GM12878 (cell line): Measurements from ENCODE around the gene CDYL2. TPM values are rescaled to one million over a fixed set of nuclear protein-coding genes. Genes with fewer than 3 reads are reported as not detected.

Experiments
- ATAC-seq: fragments of 200-7000 bp; cut with Tn5 transposase; 3 replicates; pipeline ENCODE4 v1.9.1; 2020; ENCODE audit warnings: mild to moderate bottlenecking, moderate library complexity
- BruUV-seq: library from RNA; stranded (reverse); fragments of 400-500 nt; replicated peaks from 2 replicates; lab custom pipeline; 2021; lab: Mats Ljungman, UMichigan
- CTCF ChIA-PET: fragments of 300-600 bp; sonication (Branson Sonifier 250); formaldehyde crosslinking; extraction: SDS; loops from one replicate; lab custom pipeline; 2021; ENCODE audit warnings: inconsistent platforms; lab: Yijun Ruan, JAX
- POLR2A ChIA-PET: fragments of 350-600 bp; formaldehyde crosslinking; extraction: SDS; loops from one replicate; lab custom pipeline; 2021; ENCODE audit warnings: inconsistent platforms; lab: Charles Lee
- RAD21 ChIA-PET: fragments of 300-600 bp; sonication (Branson Sonifier 250); formaldehyde crosslinking; loops from one replicate; lab custom pipeline; 2023; ENCODE audit warnings: antibody characterized with exemption; ENCODE audit not compliant: unreplicated experiment; lab: Charles Lee
- SMC1A ChIA-PET: fragments of 300-600 bp; sonication (Branson Sonifier 250); formaldehyde crosslinking; loops from one replicate; lab custom pipeline; 2023; ENCODE audit not compliant: unreplicated experiment, uncharacterized antibody; lab: Charles Lee
- DNase-seq: peaks from one replicate; pipeline ENCODE4 v3.0.0-alpha.2; 2011; ENCODE audit warnings: low read depth, low spot score
- FAIRE-seq: peaks from 3 replicates; lab custom pipeline; 2011; peaks lifted over from hg19 to GRCh38; lab: Jason Lieb, UNC
- H2AFZ ChIP-seq: 2 replicates; pipeline ENCODE4 v1.6.0; 2011; ENCODE audit warnings: low read depth, low read length, control low read depth; ENCODE audit not compliant: control insufficient read depth
- H3K27ac ChIP-seq: 2 replicates; pipeline ENCODE4 v1.5.1; 2011; ENCODE audit warnings: control low read depth; ENCODE audit not compliant: control insufficient read depth, insufficient read depth
- H3K27me3 ChIP-seq, 2 experiments: replicated peaks in 1 of 2; 2 replicates each; pipeline versions ENCODE4 v1.6.0 to v1.6.1; 2011; ENCODE audit warnings: low read length in 1 of 2; ENCODE audit not compliant: control insufficient read depth in 2 of 2, insufficient read depth in 2 of 2
- H3K36me3 ChIP-seq, 2 experiments: 2 replicates each; pipeline ENCODE4 v1.5.1; 2011; ENCODE audit warnings: low read length in 1 of 2; ENCODE audit not compliant: control insufficient read depth in 2 of 2, insufficient read depth in 2 of 2
- H3K4me1 ChIP-seq: 2 replicates; pipeline ENCODE4 v1.6.1; 2011; ENCODE audit warnings: mild to moderate bottlenecking, low read length, moderate library complexity, mixed read lengths; ENCODE audit not compliant: control insufficient read depth, insufficient read depth
- H3K4me2 ChIP-seq: 2 replicates; pipeline ENCODE4 v1.6.0; 2011; ENCODE audit warnings: control low read depth; ENCODE audit not compliant: control insufficient read depth, insufficient read depth
- H3K4me3 ChIP-seq: fragments of 200-600 bp; sonication (generic); 2 replicates; pipeline ENCODE4 v1.5.1; 2016
- H3K79me2 ChIP-seq: 2 replicates; pipeline ENCODE4 v1.6.0; 2011; ENCODE audit warnings: low read length; ENCODE audit not compliant: control insufficient read depth, insufficient read depth
- H3K9ac ChIP-seq: 2 replicates; pipeline ENCODE4 v1.8.0; 2011; ENCODE audit warnings: low read length, control low read depth, mixed read lengths; ENCODE audit not compliant: control insufficient read depth, insufficient read depth
- H3K9me3 ChIP-seq: replicated peaks from 3 replicates; pipeline ENCODE4 v1.5.1; 2011; ENCODE audit warnings: mild to moderate bottlenecking, low read length; ENCODE audit not compliant: control insufficient read depth, insufficient read depth
- H4K20me1 ChIP-seq: 2 replicates; pipeline ENCODE4 v1.6.0; 2011; ENCODE audit not compliant: control insufficient read depth, insufficient read depth
- CBFB ChIP-seq: IDR thresholded peaks from 2 replicates; pipeline ENCODE4 v1.6.1; 2016; ENCODE audit warnings: antibody characterized with exemption, low read depth
- JUNB ChIP-seq: IDR thresholded peaks from 2 replicates; pipeline ENCODE4 v1.6.1; 2016; ENCODE audit warnings: antibody characterized with exemption, mild to moderate bottlenecking
- LARP7 ChIP-seq: fragments of 450-650 bp; IDR thresholded peaks from 2 replicates; pipeline ENCODE4 v1.6.1; 2017; ENCODE audit warnings: mild to moderate bottlenecking
- NR2F1 ChIP-seq: fragments of 450-650 bp; conservative IDR thresholded peaks from 2 replicates; pipeline ENCODE4 v1.6.1; 2017; ENCODE audit warnings: mild to moderate bottlenecking
- RB1 ChIP-seq: fragments of 450-650 bp; formaldehyde crosslinking; IDR thresholded peaks from 2 replicates; pipeline ENCODE4 v1.6.1; 2017; ENCODE audit warnings: mild to moderate bottlenecking, borderline replicate concordance
- REST ChIP-seq: IDR thresholded peaks from 2 replicates; pipeline ENCODE4 v1.6.1; 2012; ENCODE audit warnings: mild to moderate bottlenecking, low read depth, low read length
- RFX5 ChIP-seq: IDR thresholded peaks from 2 replicates; pipeline ENCODE4 v1.6.1; 2011; ENCODE audit warnings: low read depth, low read length, improper control_type of control experiment
- SREBF2 ChIP-seq: IDR thresholded peaks from 2 replicates; pipeline ENCODE4 v1.6.1; 2012; ENCODE audit warnings: mild to moderate bottlenecking, low read length
- STAT1 ChIP-seq: fragments of 450-650 bp; conservative IDR thresholded peaks from 2 replicates; pipeline ENCODE4 v1.6.1; 2014; ENCODE audit warnings: antibody characterized with exemption, mild to moderate bottlenecking
- TCF12 ChIP-seq: IDR thresholded peaks from 2 replicates; pipeline ENCODE4 v1.6.1; 2011; ENCODE audit warnings: low read depth, mild to moderate bottlenecking, low read length
- TCF7 ChIP-seq: IDR thresholded peaks from 2 replicates; pipeline ENCODE4 v1.6.1; 2014; ENCODE audit warnings: antibody characterized with exemption, borderline replicate concordance
- ZNF274 ChIP-seq: IDR thresholded peaks from one replicate; pipeline ENCODE4 v1.8.0; 2011; ENCODE audit not compliant: insufficient read length, insufficient read depth
- ZNF622 ChIP-seq: fragments of 450-650 bp; IDR thresholded peaks from 2 replicates; pipeline ENCODE4 v1.6.1; 2017; ENCODE audit warnings: mild to moderate bottlenecking, inconsistent platforms
- WGBS: methylation state at CpG from one replicate; pipeline ENCODE4 v1.1.6; 2016; ENCODE audit warnings: low lambda C conversion rate; ENCODE audit not compliant: insufficient replicate concordance, insufficient coverage; ENCODE audit errors: missing lambda C conversion rate; 5-methylcytosine and 5-hydroxymethylcytosine counted together
- in situ Hi-C: fragments of 300-500 bp; cut with MboI; formaldehyde crosslinking; loops from 9 replicates; pipeline ENCODE4 v1.14.3; 2018; ENCODE audit warnings: mixed read lengths
- intact Hi-C: fragments of 100-400 bp; cut with micrococcal nuclease; formaldehyde crosslinking; loops from one replicate; pipeline ENCODE4 v1.14.2; 2022; ENCODE audit not compliant: unreplicated experiment
- polyA plus RNA-seq, 11 experiments: library from polyadenylated mRNA; depleted of rRNA in 4 of 11; unstranded in 6 of 11; stranded (reverse) in 5 of 11; fragments of >200 nt; fragmentation: Nextera tagmentation in 4 of 11; fragmentation: Illumina TruSeq in 1 of 11; extraction: Ambion mirVana in 4 of 11; extraction: Trizol in 1 of 11; gene quantifications; 1 replicate in 1 of 11; 2 replicates in 10 of 11; pipeline versions ENCODE4 v1.2.1 to v1.2.3, GENCODE V29; 2011 to 2016; ENCODE audit warnings: inconsistent platforms in 2 of 11, missing spikeins in 2 of 11, low read depth in 1 of 11
- total RNA-seq, 4 experiments: library from RNA; depleted of rRNA in 3 of 4; stranded (reverse); fragments of >200 nt in 3 of 4; fragmentation: Illumina TruSeq in 1 of 4; extraction: Trizol in 1 of 4; gene quantifications; 2 replicates each; pipeline versions ENCODE4 v1.2.1 to v1.2.3, GENCODE V29; 2013 to 2021
- TF ChIP-seq, protein P1 (sequence below): fragments of 450-650 bp; IDR thresholded peaks from 2 replicates; pipeline ENCODE4 v1.6.1; 2018; ENCODE audit warnings: borderline replicate concordance, mild to moderate bottlenecking; ENCODE audit not compliant: partially characterized antibody
- TF ChIP-seq, protein P2 (sequence below): fragments of 450-650 bp; IDR thresholded peaks from 2 replicates; pipeline ENCODE4 v1.6.1; 2014; ENCODE audit warnings: mild to moderate bottlenecking

The CDYL2 gene
- total and polyA plus RNA-seq, 10 of the 15 experiments (the other 5 are each of a cell fraction or from before 2014, with no cell fraction given) = 0.27 to 22.9 (median 3.9) TPM

DNA sequence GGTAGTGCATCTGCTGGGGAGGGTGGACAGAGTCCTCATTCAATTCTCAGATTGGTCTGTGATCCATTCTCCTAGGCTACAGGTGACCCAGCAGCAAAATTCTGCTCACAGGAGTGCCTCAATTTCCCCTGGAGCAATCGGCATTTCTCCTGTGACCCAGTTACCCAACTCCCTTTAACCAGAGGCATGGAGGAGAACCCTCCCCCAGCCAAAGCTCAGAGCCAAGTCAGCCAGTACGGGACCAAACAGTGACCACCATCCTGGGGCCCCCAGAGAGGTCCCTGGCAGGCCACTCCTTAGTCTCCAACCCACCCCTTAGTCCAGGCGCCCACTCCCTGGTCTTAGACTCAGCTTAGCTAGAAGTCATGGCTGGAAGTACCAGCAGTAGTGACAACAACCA, 188.0 kb downstream of the CDYL2 start (continued):
- TF ChIP-seq, protein P1, sequence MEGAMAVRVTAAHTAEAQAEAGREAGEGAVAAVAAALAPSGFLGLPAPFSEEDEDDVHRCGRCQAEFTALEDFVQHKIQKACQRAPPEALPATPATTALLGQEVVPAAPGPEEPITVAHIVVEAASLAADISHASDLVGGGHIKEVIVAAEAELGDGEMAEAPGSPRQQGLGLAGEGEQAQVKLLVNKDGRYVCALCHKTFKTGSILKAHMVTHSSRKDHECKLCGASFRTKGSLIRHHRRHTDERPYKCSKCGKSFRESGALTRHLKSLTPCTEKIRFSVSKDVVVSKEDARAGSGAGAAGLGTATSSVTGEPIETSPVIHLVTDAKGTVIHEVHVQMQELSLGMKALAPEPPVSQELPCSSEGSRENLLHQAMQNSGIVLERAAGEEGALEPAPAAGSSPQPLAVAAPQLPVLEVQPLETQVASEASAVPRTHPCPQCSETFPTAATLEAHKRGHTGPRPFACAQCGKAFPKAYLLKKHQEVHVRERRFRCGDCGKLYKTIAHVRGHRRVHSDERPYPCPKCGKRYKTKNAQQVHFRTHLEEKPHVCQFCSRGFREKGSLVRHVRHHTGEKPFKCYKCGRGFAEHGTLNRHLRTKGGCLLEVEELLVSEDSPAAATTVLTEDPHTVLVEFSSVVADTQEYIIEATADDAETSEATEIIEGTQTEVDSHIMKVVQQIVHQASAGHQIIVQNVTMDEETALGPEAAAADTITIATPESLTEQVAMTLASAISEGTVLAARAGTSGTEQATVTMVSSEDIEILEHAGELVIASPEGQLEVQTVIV = no peak
- no peak for TF ChIP-seq RFX5

- FAIRE-seq (no peak), ATAC-seq (no peak)
- 61% methylated on average over 12 of the region's 12 CpGs for WGBS
- TF ChIP-seq STAT1 = no peak
- TF ChIP-seq NR2F1 = no peak
- no peak for TF ChIP-seq TCF7
- no peak for TF ChIP-seq LARP7
- no peak for TF ChIP-seq REST
- TF ChIP-seq CBFB = no peak
- TF ChIP-seq RB1 = no peak
- no peak for TF ChIP-seq TCF12
- no peak for TF ChIP-seq JUNB
- TF ChIP-seq SREBF2 = no peak
- TF ChIP-seq, protein P2, sequence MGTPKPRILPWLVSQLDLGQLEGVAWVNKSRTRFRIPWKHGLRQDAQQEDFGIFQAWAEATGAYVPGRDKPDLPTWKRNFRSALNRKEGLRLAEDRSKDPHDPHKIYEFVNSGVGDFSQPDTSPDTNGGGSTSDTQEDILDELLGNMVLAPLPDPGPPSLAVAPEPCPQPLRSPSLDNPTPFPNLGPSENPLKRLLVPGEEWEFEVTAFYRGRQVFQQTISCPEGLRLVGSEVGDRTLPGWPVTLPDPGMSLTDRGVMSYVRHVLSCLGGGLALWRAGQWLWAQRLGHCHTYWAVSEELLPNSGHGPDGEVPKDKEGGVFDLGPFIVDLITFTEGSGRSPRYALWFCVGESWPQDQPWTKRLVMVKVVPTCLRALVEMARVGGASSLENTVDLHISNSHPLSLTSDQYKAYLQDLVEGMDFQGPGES = no peak
- no peak for TF ChIP-seq ZNF622
- TF ChIP-seq ZNF274 = no peak
These were observed 188.7 kb downstream of the CDYL2 start for GRCh38 chr16:80615735-80616134.

More at GRCh38 chr16:80615735-80616134, 188.7 kb downstream of the CDYL2 start:
- intact Hi-C loops (no loop called here), in situ Hi-C loops (no loop called here)
- CTCF ChIA-PET = no interaction called here
- H3K4me2 ChIP-seq = no peak overlapping the region
- DNase-seq = no peak
- H3K27ac ChIP-seq = no peak overlapping the region
- H2AFZ ChIP-seq = no peak overlapping the region
- no peaks in the 10 kb centered on the region for H3K79me2 ChIP-seq
- H3K36me3 ChIP-seq = no peaks in the 10 kb centered on the region
- no peak overlapping the region for H3K9ac ChIP-seq
- H3K4me3 ChIP-seq = no peak overlapping the region
- RAD21 ChIA-PET = no interaction called here
- no peaks in the 10 kb centered on the region for H3K9me3 ChIP-seq
- no peaks in the 10 kb centered on the region for H3K4me1 ChIP-seq
- no peaks in the 10 kb centered on the region for H3K27me3 ChIP-seq
- SMC1A ChIA-PET = no interaction called here
- POLR2A ChIA-PET = no interaction called here
- no peaks in the 10 kb centered on the region for H4K20me1 ChIP-seq
- no TSS peak for BruUV-seq
